K562 (cell line): ENCODE data around the gene HINT3. TPM values are rescaled to one million over a fixed set of nuclear protein-coding genes. Genes with fewer than 3 reads are reported as not detected.

Source experiments
- CHD4 ChIP-seq: fragments of 200-600 bp; sonication (generic); IDR thresholded peaks from 3 replicates; pipeline ENCODE4 v1.6.1; 2012; ENCODE audit warnings: low read depth, mild to moderate bottlenecking, mixed read lengths, low read length, inconsistent platforms; ENCODE audit not compliant: insufficient read depth, insufficient replicate concordance, poor library complexity, severe bottlenecking
- CTCF ChIP-seq, 3 experiments: IDR thresholded peaks in 2 of 3; conservative IDR thresholded peaks in 1 of 3; 2 replicates each; pipeline ENCODE4 v1.5.1; 2011 to 2012; ENCODE audit warnings: low read length in 3 of 3, mild to moderate bottlenecking in 3 of 3, control low read depth in 2 of 3, improper control_type of control experiment in 1 of 3, inconsistent platforms in 1 of 3, low read depth in 1 of 3, mixed read lengths in 1 of 3, moderate library complexity in 1 of 3; ENCODE audit not compliant: insufficient read depth in 2 of 3
- DIDO1 ChIP-seq: fragments of 450-650 bp; IDR thresholded peaks from 2 replicates; pipeline ENCODE4 v1.6.1; 2016; ENCODE audit warnings: low read depth, missing biosample characterization, missing genetic modification characterization
- NBN ChIP-seq: fragments of 450-650 bp; IDR thresholded peaks from 2 replicates; pipeline ENCODE4 v1.6.1; 2016; ENCODE audit warnings: low read depth, mild to moderate bottlenecking
- NCOA2 ChIP-seq, 2 experiments: fragments of 450-650 bp; IDR thresholded peaks; 2 replicates each; pipeline ENCODE4 v1.6.1; 2018; ENCODE audit warnings: mild to moderate bottlenecking in 2 of 2, moderate library complexity in 1 of 2; ENCODE audit not compliant: partially characterized antibody in 2 of 2
- YY1 ChIP-seq, 3 experiments: IDR thresholded peaks; 2 replicates each; pipeline ENCODE4 v1.6.1; 2011; ENCODE audit warnings: low read length in 2 of 3, mild to moderate bottlenecking in 2 of 3, moderate library complexity in 2 of 3, borderline replicate concordance in 1 of 3, control low read depth in 1 of 3, low read depth in 1 of 3; ENCODE audit not compliant: insufficient read depth in 3 of 3, insufficient replicate concordance in 2 of 3, control insufficient read depth in 1 of 3, insufficient read length in 1 of 3; ENCODE audit errors: extremely low read depth in 1 of 3
- ZC3H8 ChIP-seq: fragments of 450-650 bp; IDR thresholded peaks from 2 replicates; pipeline ENCODE4 v1.6.1; 2017
- ZNF764 ChIP-seq: fragments of 250-450 bp; sonication (Bioruptor Pico); IDR thresholded peaks from 2 replicates; pipeline ENCODE4 v1.4.0; 2020; ENCODE audit warnings: low read depth, mild to moderate bottlenecking, moderate library complexity
- polyA plus RNA-seq, 8 experiments: library from polyadenylated mRNA; depleted of rRNA in 4 of 8; stranded (reverse) in 5 of 8; unstranded in 3 of 8; fragments of >200 nt; fragmentation: Nextera tagmentation in 2 of 8; fragmentation: Illumina TruSeq in 1 of 8; extraction: Ambion mirVana in 2 of 8; extraction: Trizol in 1 of 8; gene quantifications; 2 replicates each; pipeline versions ENCODE4 v1.2.1 to v1.2.3, GENCODE V29; 2011 to 2014; ENCODE audit warnings: inconsistent platforms in 1 of 8, missing spikeins in 1 of 8
- total RNA-seq, 7 experiments: library from RNA; depleted of rRNA in 6 of 7; stranded (reverse); fragments of >200 nt in 6 of 7; fragmentation: Illumina TruSeq in 2 of 7; extraction: Trizol in 2 of 7; gene quantifications; 2 replicates each; pipeline versions ENCODE4 v1.2.1 to v1.2.3, GENCODE V29; 2011 to 2021; ENCODE audit warnings: low replicate concordance in 1 of 7

The HINT3 gene
- total and polyA plus RNA-seq, 9 of the 15 experiments (the other 6 are each of a cell fraction or from before 2014, with no cell fraction given), result 1.4 to 16.6 (median 10.8) TPM

GRCh38 chr6:125952764-125953501, 3.6 kb upstream of the HINT3 start (continued):
- TF ChIP-seq ZNF764 (CRISPR knock-in tag), result no peak
- TF ChIP-seq CTCF (IDR thresholded peaks at IDR 0.05 in 2 of 3, conservative IDR thresholded peaks at IDR 0.05 in 1 of 3; ENCODE audit: insufficient read depth in 2 of 3, low read depth in 1 of 3, low read length in 3 of 3), result peak; percentile 25 to 37 (median 36); a peak in 2 of 6 replicates
- TF ChIP-seq ZC3H8, result no peak
- no peak for TF ChIP-seq DIDO1
- no peak for TF ChIP-seq NCOA2 (IDR thresholded peaks at IDR 0.05; ENCODE audit: partially characterized antibody in 2 of 2)
- no peak for TF ChIP-seq NBN
- TF ChIP-seq CHD4, result no peak
- TF ChIP-seq YY1 (IDR thresholded peaks at IDR 0.05; ENCODE audit: borderline replicate concordance in 1 of 3, control insufficient read depth in 1 of 3, extremely low read depth in 1 of 3, insufficient read depth in 3 of 3, insufficient read length in 1 of 3, insufficient replicate concordance in 2 of 3, low read depth in 1 of 3, low read length in 2 of 3), result no peak
